ENCODE data around the gene TDRD7. TPM values are rescaled to one million over a fixed set of nuclear protein-coding genes. Genes with fewer than 3 reads are reported as not detected.

TDRD7 gene
- total and polyA plus RNA-seq, 9 of the 15 experiments (the other 6 are each of a cell fraction or from before 2014, with no cell fraction given): 2.2 to 7.7 (median 5.2) TPM

GRCh38 chr9:97475059-97475458, 63.2 kb downstream of the TDRD7 start:
- CTCF ChIA-PET (ENCODE audit: low intra/inter-chr PET ratio): no interaction called here
- Histone ChIP-seq H3K9me3 (replicated peaks; ENCODE audit: control insufficient read depth, insufficient read depth, low read depth, low read length) (no peaks in the 10 kb centered on the region), H4K20me1 (replicated peaks; ENCODE audit: control insufficient read depth, insufficient read depth, low read length) (no peaks in the 10 kb centered on the region), H3K4me3 (no peak overlapping the region), H3K36me3 (ENCODE audit: control insufficient read depth, insufficient read depth, low read length) (no peaks in the 10 kb centered on the region), H3K4me2 (ENCODE audit: insufficient read depth, low read length) (no peak overlapping the region), H3K27me3 (ENCODE audit: control insufficient read depth in 2 of 2, insufficient read depth in 2 of 2, low read length in 2 of 2) (no peaks in the 10 kb centered on the region), H3K79me2 (ENCODE audit: control insufficient read depth, insufficient read depth, low read length) (no peaks in the 10 kb centered on the region), H3K4me1 (replicated peaks in 1 of 2; ENCODE audit: control insufficient read depth in 2 of 2, insufficient read depth in 2 of 2, low read length in 2 of 2) (no peaks in the 10 kb centered on the region), H3K9me1 (ENCODE audit: control insufficient read depth, insufficient read depth, low read length) (no peaks in the 10 kb centered on the region), H2AFZ (ENCODE audit: low read depth, low read length) (no peak overlapping the region), H3K9ac (ENCODE audit: insufficient read depth in 1 of 2, low read depth in 2 of 2, low read length in 2 of 2) (no peak overlapping the region), H3K27ac (ENCODE audit: extremely low read depth, low read depth, low read length) (no peak overlapping the region)
- in situ Hi-C loops (cut with MboI): no loop called here
- no peak for ATAC-seq
- TF ChIP-seq MEIS2 (IDR thresholded peaks at IDR 0.05; ENCODE audit: partially characterized antibody) (peak; percentile 44), FIP1L1 (IDR thresholded peaks at IDR 0.05; ENCODE audit: low read depth, low read length, poor library complexity, severe bottlenecking) (no peak)
- 51% methylated on average over 2 of the region's 2 CpGs for WGBS (ENCODE audit: insufficient coverage, low coverage, missing lambda C conversion rate)
- intact Hi-C loops (cut with micrococcal nuclease): no loop called here
- no peak for FAIRE-seq
- BruUV-seq (replicated peaks): no TSS peak
- POLR2A ChIA-PET: interaction anchor here (1.5 to 2.2 kb wide), 2 partner anchors 28 to 158 kb away, joined by 8 to 9 read pairs; partner anchors contain the start of genes NCBP1 and TSTD2
- no peak for DNase-seq (ENCODE audit: extremely low read depth in 1 of 4, low spot score in 3 of 4)

DNA sequence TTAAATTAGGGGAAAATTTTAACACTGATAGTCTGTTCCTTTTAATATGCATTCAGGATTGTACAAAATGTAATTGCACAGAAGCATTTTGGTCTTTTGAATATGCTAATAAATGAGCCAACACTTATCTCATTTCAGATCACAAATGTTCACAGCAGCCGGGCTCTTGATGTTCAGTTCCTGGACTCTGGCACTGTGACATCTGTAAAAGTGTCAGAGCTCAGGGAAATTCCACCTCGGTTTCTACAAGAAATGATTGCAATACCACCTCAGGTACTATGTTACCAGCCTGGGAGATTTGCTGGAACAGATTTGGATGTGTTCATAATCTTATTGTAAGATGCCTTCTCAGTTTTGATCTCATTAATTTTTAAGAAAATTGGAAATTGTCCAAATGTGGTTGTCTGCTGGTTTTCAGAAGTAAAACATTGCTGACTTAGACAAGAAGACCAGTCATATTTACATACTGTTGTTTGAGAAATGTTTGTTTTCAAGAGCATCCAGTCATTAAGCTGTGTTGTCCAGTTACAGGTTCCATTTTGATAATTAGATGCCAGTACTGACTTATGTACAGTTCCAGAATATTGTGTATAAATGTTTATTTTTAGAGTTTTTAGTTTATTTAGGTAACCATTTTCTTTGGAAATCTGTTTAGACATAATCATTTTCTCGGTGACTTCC, 66.5 kb downstream of the TDRD7 start:
- in situ Hi-C loops (cut with MboI) (no loop called here), intact Hi-C loops (cut with micrococcal nuclease) (no loop called here)
- no peak overlapping the region for H3K27ac ChIP-seq (ENCODE audit: extremely low read depth, low read depth, low read length)
- H3K4me1 ChIP-seq (replicated peaks in 1 of 2; ENCODE audit: control insufficient read depth in 2 of 2, insufficient read depth in 2 of 2, low read length in 2 of 2): no peaks in the 10 kb centered on the region
- CTCF ChIA-PET (ENCODE audit: low intra/inter-chr PET ratio): no interaction called here
- H4K20me1 ChIP-seq (replicated peaks; ENCODE audit: control insufficient read depth, insufficient read depth, low read length): no peaks in the 10 kb centered on the region
- H3K4me2 ChIP-seq (ENCODE audit: insufficient read depth, low read length): no peak overlapping the region
- no peak overlapping the region for H3K9ac ChIP-seq (ENCODE audit: insufficient read depth in 1 of 2, low read depth in 2 of 2, low read length in 2 of 2)
- no peaks in the 10 kb centered on the region for H3K9me1 ChIP-seq (ENCODE audit: control insufficient read depth, insufficient read depth, low read length)
- no peaks in the 10 kb centered on the region for H3K9me3 ChIP-seq (replicated peaks; ENCODE audit: control insufficient read depth, insufficient read depth, low read depth, low read length)
- no peak for ATAC-seq
- H2AFZ ChIP-seq (ENCODE audit: low read depth, low read length): no peak overlapping the region
- H3K79me2 ChIP-seq (ENCODE audit: control insufficient read depth, insufficient read depth, low read length): no peaks in the 10 kb centered on the region
- no peak overlapping the region for H3K4me3 ChIP-seq
- DNase-seq (ENCODE audit: extremely low read depth in 1 of 4, low spot score in 3 of 4): no peak
- peaks cover 4% of the 10 kb centered on the region; the same call in 1 of the 3 replicates for H3K36me3 ChIP-seq (ENCODE audit: control insufficient read depth, insufficient read depth, low read length)
- FAIRE-seq: no peak
- POLR2A ChIA-PET: interaction anchor here (0.6 to 1.0 kb wide), 2 partner anchors 10 to 204 kb away, joined by 3 read pairs; no protein-coding TSS in a partner anchor
- H3K27me3 ChIP-seq (ENCODE audit: control insufficient read depth in 2 of 2, insufficient read depth in 2 of 2, low read length in 2 of 2): no peaks in the 10 kb centered on the region
- no TSS peak for BruUV-seq (replicated peaks)
- 33% methylated on average over 3 of the region's 3 CpGs for WGBS (ENCODE audit: insufficient coverage, low coverage, missing lambda C conversion rate)
- TF ChIP-seq CBFA2T2 (conservative IDR thresholded peaks at IDR 0.05): no peak
- TF ChIP-seq RBBP5 (IDR thresholded peaks at IDR 0.05; ENCODE audit: borderline replicate concordance, insufficient read depth, low read length, poor library complexity, severe bottlenecking): no peak
- TF ChIP-seq ZNF408 (CRISPR knock-in tag; IDR thresholded peaks at IDR 0.05; ENCODE audit: low read depth): no peak
- no peak for TF ChIP-seq HMG20B (CRISPR knock-in tag; IDR thresholded peaks at IDR 0.05)
- no peak for TF ChIP-seq FOXP1 (CRISPR knock-in tag; IDR thresholded peaks at IDR 0.05)
- no peak for TF ChIP-seq LARP7 (IDR thresholded peaks at IDR 0.05)

All from K562 (cell line).